RWPE1 (cell line): ENCODE data around the gene CYP51A1.

Experiments
- CTCF ChIA-PET: fragments of 350-600 bp; sonication (Branson Sonifier 250); formaldehyde crosslinking; extraction: SDS; loops from one replicate; lab custom pipeline; 2021; lab: Yijun Ruan, JAX
- POLR2A ChIA-PET: fragments of 400-600 bp; formaldehyde crosslinking; extraction: SDS; loops from one replicate; lab custom pipeline; 2020; ENCODE audit warnings: antibody characterized with exemption; ENCODE audit not compliant: low non-redundant PET; lab: Yijun Ruan, JAX
- DNase-seq: peaks from one replicate; pipeline ENCODE4 v3.0.0; 2012; ENCODE audit warnings: low spot score
- H3K27ac ChIP-seq: fragments of 450-650 bp; 2 replicates; pipeline ENCODE4 v1.5.1; 2017
- CTCF ChIP-seq: fragments of 450-650 bp; conservative IDR thresholded peaks from 2 replicates; pipeline ENCODE4 v1.5.1; 2017; ENCODE audit warnings: low read depth, mild to moderate bottlenecking

Gene CYP51A1

GRCh38 chr7:92137557-92137956 is 3.3 kb upstream of the CYP51A1 start:
- POLR2A ChIA-PET = no interaction called here
- no peak for TF ChIP-seq CTCF
- CTCF ChIA-PET = no interaction called here
- H3K27ac ChIP-seq = no peak overlapping the region
- DNase-seq = no peak

- CTCF ChIA-PET = interaction anchor here (1.3 kb wide), 1 partner anchor 326 kb away, joined by 6 read pairs; no protein-coding TSS in a partner anchor
- POLR2A ChIA-PET = interaction anchor here (1.4 kb wide), 1 partner anchor 393 kb away, joined by 5 read pairs; the partner anchor contains the start of genes PEX1 and RBM48
- TF ChIP-seq CTCF = no peak
- H3K27ac ChIP-seq = peak overlapping the region; percentile 95
- peak; percentile 11 for DNase-seq
These were observed 994 bp upstream of the CYP51A1 start for GRCh38 chr7:92135052-92135889.

- POLR2A ChIA-PET = no interaction called here
- CTCF ChIA-PET = interaction anchor here (0.5 to 1.4 kb wide), 5 partner anchors 10 to 158 kb away, joined by 3 to 4 read pairs (median 4); no protein-coding TSS in a partner anchor
- peak; percentile 96 for TF ChIP-seq CTCF
- peak overlapping the region; percentile 95 for H3K27ac ChIP-seq
- DNase-seq = peak; percentile 48
These were observed 473 bp downstream of the CYP51A1 start for GRCh38 chr7:92133737-92134270.

DNA sequence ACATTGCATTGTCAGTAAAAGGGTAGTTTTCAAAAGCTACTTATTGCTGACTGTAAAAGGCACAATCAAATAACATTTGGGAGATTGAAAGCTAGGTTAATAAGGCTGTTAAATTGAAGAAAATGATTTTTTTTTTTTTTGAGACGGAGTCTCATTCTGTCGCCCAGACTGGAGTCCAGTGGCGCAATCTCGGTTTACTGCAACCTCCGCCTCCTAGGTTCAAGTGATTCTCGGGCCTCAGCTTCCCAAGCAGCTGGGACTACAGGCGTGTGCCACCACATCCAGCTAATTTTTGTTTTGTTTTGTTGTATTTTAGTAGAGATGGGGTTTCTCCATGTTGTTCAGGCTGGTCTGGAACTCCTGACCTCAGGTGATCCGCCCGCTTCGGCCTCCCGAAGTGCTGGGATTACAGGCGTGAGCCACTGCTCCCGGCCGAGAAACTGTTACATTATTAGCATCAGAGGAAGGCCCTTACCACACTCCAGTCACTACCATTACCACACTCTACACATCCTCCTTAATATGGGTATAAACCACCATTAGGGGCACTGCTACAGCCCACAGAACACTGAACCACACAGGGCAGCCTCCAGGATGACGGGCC is 1.0 kb downstream of the CYP51A1 start:
- ChIA-PET CTCF (interaction anchor here (0.5 to 1.4 kb wide), 6 partner anchors 9 to 342 kb away, joined by 3 to 4 read pairs (median 4); no protein-coding TSS in a partner anchor), POLR2A (no interaction called here)
- H3K27ac ChIP-seq = peak overlapping the region; percentile 95
- DNase-seq = no peak
- no peak for TF ChIP-seq CTCF

DNA sequence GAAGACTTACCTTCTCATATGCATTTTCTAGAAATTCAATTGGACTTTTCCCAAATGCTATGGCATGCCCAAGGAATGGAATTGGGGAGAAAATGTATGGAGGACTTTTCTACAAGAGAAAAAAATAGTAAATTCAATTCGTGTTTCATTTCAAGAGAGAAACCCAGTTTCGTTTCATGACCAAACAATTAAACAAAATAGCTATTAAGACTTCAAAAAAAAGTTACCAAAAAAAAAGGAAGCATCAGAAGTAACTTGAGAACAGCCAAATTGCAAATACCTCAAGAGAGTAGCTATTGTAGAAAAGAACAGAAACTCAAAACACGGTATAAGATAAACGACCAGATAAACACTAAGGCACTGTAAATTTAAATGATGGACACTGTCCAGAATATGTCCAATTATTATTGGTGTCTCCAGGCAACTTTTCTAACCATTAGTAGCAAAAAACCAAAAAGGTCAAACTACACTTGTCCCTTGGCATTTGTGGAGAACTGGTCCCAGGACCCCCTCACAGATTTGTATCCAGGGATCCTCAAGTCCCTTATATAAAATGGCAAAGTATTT is 2.4 kb downstream of the CYP51A1 start:
- CTCF ChIA-PET = interaction anchor here (0.6 kb wide), 1 partner anchor 13 kb away, joined by 3 read pairs; no protein-coding TSS in a partner anchor
- no peak for DNase-seq
- no peak for TF ChIP-seq CTCF
- no peak overlapping the region for H3K27ac ChIP-seq
- POLR2A ChIA-PET = no interaction called here

DNA sequence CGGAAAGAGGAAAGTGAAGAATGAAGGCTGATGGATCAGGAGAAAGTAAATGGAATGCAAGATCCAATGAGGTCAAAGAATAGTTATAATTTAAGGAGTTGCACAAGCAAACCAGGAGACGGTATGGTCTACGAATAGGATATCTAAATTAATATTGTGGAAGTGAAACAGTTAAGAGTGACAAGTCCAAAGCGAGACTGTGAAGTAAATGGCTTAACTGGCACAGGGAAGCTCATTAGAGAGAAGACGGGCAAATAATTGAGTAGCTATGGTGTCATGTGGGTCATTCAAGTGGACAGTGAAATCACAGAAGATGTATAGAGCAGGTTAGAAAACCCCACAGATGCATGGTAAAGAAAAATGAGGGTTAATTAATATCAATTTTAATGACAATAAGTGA is 3.2 kb downstream of the CYP51A1 start:
- no peak overlapping the region for H3K27ac ChIP-seq
- POLR2A ChIA-PET = no interaction called here
- CTCF ChIA-PET = interaction anchor here (0.6 kb wide), 1 partner anchor 28 kb away, joined by 3 read pairs; no protein-coding TSS in a partner anchor
- TF ChIP-seq CTCF = no peak
- DNase-seq = no peak
